HG03439 (cell line): ENCODE results near the gene SPRR2A.
"Not testable (repeated sequence)": the region's sequence is repeated elsewhere in the genome, so short reads cannot be mapped to it uniquely, and the experiment has no call there.

ENCODE experiments used
- ATAC-seq: cut with Tn5 transposase; IDR thresholded peaks from one replicate; pipeline ENCODE4 v1.9.1; 2021; ENCODE audit warnings: mild to moderate bottlenecking, moderate library complexity; ENCODE audit not compliant: unreplicated experiment

Gene SPRR2A

DNA sequence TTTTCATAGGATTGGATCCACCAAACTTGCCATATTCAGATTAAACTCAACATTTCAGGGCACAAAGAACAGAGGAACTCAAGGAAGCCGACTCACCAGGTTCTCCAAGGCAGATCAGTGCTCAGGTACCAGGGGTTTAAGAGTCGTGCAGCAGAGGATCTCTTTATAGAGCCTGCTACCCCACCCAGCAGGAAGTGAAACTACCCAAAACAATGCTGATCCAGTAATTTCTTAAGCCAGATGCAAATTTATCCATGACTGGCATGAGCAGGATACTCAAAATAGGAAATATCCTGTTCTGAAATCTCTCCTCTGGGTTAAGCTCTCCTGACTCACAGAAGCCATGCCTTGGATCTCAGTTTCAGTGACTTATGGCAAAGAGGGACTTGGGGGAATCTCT, at the start of gene SPRR2A:
Gene SPRR2A (minus strand): TSS at position 138 of the 400 bp plus-strand sequence. CDS start 777 bp downstream, outside the sequence.
- ATAC-seq: no peak

DNA sequence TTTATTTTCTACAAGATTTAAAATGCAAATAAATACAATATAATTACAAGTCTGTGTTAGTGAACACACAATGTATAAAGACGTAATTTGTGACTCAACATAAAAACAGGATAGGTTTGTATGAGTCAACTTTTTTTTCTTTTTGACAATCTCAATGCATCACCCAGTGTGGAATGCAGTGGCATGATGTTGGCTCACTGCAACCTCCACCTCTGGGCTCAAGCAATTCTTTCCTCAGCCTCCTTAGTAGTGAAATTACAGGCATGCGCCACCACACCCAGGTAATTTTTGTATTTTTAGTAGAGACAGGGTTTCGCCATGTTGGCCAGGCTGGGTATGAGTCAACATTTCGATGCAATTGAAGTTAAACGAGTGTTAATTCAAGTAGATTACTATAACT, 42.9 kb upstream of the SPRR2A start:
- ATAC-seq: no peak

DNA sequence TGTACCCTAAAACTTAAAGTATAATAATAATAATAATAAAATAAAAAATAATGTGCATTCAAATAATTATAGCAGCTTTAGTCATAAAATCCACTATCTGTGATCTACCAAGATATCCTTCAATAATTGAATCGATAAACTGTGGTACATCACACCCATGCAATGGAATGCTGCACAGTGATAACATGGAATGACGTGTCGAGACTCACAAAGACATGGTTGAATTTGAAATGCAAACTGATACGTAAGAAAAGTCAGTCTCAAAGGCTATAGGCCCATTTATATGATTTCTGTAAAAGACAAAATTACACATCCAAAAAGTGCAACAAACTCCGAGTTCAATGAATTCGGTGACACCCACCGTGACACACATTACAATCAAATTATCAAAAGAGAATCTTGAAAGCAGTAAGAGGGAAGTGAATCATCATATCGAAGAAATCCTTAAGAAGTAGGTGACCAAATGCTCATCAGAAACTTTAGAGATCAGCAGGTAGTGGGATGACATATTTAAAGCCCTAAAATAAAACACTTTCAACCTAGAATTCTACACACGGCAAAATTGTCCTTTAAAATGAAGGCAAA, 42.2 kb upstream of the SPRR2A start:
- no peak for ATAC-seq

DNA sequence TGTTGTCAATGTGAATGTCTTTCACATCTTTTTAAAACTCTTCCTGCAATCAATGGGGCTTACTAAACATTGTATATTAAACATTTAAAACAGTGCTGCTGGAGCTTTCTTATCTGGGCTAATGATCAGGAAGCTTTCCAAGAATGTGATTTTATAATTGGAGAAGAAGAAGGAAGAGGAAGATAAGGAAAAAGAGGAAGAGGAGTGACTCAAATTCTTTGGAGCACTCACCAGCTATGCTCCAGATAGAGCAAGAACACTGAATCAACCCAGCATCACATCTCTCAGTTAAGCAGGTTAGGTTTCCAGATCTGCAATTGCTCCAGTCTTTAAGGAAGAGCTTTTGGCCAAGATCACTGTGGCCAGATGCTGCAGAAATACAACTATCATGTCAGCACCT, 38.5 kb upstream of the SPRR2A start:
- no peak for ATAC-seq

DNA sequence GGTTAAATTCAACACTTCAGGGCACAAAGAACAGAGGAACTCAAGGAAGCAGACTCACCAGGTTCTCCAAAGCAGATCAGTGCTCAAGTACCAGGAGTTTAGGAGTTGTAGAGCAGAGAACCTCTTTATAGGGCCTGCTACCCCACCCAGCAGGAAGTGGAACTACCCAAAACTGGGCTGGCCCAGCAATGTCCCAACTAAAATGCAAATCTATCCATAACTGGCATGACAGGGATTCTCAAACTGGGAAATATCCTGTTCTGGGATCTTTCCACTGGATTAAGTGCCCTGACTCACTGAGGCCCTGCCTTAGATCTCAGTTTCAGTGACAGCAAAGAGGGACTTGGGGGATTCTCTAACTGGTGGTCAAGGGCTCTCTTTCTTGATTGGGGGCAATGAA, 37.1 kb upstream of the SPRR2A start, which contains the start of gene SPRR2E:
Gene SPRR2E (minus strand): TSS at position 101 of the 400 bp plus-strand sequence. CDS start 775 bp downstream, outside the sequence.
- no peak for ATAC-seq

DNA sequence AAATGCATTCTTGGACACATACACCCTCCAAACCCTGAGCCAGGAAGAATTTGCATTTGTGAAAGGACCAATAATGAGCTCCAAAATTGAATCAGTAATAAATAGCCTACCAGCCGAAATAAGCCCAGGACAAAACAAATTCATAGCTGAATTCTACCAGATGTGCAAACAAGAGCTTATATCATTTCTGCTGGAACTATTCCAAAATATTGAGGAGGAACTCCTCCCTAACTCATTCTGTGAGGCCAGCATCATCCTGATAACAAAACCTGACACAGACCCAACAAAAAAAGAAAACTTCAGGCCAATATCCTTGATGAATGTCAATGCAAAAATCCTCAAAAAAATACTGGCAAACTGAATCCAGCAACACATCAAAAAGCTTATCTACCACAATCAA, 30.3 kb upstream of the SPRR2A start:
- ATAC-seq: no peak

DNA sequence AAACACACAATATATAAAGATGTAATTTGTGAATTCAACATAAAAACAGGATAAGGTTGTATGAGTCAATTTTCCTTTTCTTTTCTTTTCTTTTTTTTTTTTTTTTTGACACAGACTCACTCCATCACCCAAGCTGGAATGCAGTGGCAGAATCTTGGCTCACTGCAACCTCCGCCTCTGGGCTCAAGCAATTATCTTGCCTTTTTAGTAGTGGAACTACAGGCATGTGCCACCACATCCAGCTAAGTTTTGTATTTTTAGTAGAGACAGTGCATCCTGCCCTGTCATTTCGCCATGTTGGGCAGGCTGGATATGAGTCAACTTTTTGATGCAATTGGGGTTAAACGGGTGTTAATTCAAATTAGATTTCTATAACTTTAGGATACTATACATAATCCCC, 24.4 kb upstream of the SPRR2A start:
- no peak for ATAC-seq

DNA sequence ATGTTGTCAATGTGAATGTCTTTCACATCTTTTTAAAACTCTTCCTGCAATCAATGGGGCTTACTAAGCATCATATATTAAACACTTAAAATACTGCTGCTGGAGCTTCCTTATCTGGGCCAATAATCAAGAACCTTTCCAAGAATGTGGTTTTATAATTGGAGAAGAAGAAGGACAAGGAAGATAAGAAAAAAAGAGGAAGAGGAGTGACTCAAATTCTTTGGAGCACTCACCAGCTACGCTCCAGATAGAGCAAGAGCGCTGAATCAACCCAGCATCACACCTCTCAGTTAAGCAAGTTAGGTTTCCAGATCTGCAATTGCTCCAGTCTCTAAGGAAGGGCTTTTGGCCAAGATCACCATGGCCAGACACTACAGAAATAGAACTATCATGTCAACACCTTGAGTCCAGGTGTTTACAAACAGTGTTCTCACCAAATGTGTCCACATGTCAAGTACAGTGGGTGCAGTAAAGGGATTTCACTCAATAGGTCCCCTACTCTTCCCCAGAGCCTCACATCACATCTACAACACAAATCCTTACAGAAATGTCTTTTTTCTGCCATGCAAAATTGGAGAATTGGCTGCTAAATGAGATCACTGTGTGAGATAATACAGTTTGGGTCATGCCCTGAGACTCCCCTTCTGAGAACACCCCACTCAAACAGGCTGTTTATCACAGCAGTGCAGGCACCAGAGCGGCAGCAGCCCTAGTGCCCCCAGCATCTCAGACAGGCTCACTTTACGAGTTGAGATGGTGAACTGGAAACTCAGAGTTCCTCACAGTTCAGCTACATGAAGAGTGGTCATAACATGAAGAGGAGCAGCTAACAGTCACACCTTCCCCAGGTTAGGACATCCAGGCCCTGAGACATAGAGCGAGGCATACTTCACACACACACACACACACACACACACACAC, 15.8 kb upstream of the SPRR2A start:
- ATAC-seq: no peak

DNA sequence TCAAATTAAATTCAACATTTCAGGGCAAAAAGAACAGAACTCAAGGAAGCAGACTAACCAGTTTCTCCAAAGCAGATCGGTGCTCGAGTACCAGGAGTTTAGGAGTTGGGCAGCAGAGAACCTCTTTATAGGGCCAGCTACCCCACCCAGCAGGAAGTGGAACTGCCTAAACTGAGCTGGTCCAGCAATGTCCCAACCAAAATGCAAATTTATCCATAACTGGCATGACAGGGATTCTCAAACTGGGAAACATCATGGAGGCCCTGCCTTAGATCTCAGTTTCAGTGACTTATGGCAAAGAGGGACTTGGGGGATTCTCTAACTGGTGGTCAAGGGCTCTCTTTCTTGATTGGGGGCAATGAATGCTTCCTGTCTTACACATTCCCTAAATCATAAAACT, 14.2 kb upstream of the SPRR2A start, which contains the start of gene SPRR2B:
Gene SPRR2B (minus strand): TSS at position 101 of the 400 bp plus-strand sequence. CDS start 772 bp downstream, outside the sequence.
- ATAC-seq: no peak

DNA sequence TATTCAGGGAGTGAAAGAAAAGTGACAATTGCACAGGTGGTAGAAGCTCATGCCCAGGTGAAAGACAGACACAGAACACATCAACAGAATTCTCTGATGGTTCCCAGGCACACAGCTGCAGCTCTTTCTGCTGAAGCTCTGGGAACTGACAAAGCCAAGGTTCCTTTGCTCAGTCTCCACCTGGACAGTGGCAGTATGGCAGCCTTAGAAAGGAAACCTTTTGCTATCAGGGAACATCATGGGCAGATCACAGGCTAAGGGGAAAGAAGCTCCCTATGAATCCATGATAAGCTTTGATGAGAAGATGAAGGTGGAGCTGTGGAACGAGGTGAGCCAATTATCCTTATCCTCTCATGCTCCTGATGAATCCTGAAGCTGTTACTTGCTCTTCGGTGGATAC, 12.9 kb upstream of the SPRR2A start:
- no peak for ATAC-seq

DNA sequence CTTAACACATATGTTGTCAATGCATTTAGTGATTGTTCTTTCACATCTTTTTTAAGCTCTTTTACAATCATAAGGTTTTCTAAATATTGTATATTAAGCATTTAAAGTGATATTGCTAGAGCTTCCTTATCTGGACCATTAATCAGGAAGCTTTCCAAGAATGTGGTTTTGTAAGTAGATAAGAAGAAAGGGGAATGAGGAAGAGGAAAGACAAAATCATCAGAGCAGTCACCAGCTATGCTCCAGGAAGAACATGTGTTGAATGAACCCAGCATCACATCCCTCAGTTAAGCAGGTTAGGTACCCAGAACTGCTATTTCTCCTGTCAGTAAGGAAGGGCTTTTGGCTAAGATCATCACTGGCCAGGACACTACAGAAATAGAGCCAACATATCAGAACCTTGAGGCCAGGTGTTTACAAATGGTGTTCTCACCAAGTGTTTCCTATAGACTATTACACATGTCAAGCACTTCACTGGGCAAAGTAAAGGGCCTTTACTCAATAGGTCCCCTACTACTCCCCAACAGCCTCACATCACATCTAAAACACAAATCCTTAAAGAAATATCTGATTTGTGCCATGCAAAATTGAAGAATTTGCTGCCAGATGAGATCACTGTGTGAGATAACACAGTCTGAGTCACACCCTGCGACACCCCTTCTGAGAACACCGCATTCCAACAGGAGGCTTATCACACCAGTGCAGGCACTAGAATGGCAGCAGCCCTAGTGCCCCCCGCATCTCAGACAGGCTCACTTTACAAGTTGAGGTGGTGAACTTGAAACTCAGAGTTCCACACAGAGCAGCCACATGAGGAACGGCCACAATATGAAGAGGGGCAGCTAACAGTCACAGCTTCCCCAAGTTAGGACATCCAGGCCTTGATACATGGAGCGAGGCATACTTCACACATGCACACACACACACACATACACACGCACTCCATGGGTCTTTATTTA, 1.8 kb upstream of the SPRR2A start:
- ATAC-seq: no peak

DNA sequence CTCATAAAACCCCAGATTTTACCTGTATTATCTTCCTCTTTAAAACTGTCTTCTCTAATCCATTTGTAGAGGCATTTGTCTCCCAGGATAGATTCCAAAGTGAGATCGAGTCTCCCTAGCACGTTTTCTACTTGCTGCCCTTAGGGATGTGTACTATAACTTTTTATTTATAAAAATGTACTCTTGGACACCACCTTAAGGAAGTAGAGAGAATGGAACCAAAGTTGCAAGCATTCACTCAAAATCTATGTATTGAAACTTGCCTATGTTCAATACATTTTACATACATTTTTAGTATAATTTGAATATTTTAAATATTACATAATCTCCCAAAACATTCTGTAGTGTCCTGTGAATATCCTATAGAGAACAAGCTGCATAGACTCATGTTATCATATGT, 842 bp upstream of the SPRR2A start:
- ATAC-seq: no peak

DNA sequence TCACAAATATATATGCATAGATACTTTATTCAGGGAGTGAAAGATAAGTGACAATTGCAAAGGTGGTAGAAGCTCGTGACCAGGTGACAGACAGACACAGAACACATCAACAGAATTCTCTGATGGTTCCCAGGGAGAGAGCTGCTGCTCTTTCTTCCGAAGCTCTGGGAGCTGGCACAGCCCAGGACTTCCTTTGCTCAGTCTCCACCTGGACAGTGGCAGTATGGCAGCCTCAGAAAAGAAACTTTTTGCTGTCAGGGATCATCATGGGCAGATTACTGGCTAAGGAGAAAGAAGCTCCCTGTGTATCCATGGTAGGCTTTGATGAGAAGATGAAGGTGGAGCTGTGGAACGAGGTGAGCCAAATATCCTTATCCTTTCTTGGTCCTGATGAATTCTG, 1.2 kb downstream of the SPRR2A start:
- not testable (repeated sequence) for ATAC-seq

DNA sequence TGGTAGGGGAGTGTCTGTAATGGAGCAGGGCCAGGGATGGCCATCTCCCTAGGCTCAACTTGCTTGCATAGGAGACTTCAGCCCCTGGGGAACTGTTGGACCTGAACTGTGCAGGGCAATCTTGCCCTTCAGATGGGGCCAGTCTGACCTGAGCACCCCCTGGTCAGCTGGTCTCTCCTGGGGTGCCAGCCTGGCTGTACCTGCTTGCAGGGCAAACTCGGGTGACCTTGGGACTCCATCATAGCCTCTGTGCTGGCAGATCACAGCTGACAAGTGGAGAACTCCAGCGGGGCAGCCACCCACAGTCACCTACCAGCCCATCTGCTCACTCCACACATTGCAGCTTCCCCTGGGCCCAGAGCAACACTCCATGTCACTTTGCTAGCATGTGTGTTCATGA, 8.1 kb downstream of the SPRR2A start:
- no peak for ATAC-seq

DNA sequence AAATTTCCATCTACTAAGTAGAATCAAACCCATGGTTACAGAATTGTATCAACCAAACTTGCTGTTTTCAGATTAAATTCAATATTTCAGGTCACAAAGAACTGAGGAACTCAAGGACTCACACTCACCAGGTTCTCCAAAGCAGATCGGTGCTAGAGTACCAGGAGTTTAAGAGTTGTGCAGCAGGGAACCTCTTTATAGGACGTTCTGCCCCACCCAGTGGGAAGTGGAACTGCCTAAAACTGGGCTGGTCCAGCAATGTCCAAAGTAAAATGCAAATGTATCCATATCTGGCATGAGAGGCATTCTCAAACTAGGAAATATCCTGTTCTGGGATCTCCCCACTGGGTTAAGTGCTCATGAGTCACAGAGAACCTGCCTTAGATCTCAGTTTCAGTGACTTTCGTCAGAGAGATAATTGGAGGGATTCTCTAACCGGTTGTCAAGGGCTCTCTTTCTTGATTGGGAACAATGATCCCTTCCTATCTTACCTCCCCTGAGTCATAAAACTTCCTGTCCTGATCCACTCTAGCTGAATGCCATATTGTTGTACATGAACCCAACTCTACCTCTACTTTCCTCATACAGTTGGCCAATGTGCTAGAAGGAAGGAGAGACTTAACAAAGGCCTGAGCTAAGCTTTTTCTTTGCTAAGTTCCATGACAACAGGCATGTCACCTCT, 16.2 kb downstream of the SPRR2A start, which contains the start of gene SPRR2D:
Gene SPRR2D (minus strand): TSS at position 171 of the 682 bp plus-strand sequence. CDS start 774 bp downstream, outside the sequence.
- no peak for ATAC-seq

DNA sequence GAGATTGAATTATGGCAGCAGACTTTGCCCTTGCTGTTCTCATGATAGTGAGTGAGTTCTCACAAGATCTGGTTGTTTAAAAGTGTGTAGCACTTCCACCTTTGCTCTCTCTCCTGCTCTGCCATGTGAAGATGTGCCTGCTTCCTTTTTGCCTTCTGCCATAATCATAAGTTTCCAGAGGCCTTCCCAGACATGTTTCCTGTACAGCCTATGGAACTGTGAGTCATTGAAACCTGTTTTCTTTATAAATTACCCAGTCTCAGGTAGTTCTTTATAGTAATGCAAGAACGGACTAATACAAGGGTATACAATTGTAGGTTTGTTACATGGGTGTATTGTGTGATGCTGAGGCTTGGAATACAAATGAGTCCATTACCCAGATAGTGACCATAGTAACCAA, 22.1 kb downstream of the SPRR2A start:
- no peak for ATAC-seq

DNA sequence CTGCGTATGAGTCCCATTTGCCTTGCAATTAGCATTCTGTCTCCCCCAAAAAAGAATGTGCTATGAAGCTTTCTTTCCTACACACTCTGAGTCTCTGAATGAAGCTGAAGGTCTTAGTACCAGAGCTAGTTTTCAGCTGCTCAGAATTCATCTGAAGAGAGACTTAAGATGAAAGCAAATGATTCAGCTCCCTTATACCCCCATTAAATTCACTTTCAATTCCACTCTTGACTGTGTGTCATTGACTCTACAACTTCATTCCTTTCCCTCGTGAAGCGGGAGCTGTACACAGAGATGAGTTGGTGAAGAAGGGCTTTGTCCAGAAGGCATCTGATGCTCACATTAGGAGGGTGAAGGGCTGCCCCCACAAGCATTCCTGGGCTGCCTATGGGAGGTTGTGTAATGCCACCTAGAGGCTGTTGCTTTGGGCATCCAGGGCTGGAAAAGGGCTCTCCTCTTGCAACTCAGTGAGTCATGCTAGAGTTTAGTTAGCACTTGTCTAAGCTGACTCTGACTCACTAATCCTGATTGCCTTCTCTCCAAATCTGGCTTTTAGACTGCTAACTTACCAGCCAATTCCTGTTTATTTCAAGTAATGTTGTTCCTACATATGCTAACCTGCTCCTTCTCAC, 24.5 kb downstream of the SPRR2A start:
- ATAC-seq: no peak

DNA sequence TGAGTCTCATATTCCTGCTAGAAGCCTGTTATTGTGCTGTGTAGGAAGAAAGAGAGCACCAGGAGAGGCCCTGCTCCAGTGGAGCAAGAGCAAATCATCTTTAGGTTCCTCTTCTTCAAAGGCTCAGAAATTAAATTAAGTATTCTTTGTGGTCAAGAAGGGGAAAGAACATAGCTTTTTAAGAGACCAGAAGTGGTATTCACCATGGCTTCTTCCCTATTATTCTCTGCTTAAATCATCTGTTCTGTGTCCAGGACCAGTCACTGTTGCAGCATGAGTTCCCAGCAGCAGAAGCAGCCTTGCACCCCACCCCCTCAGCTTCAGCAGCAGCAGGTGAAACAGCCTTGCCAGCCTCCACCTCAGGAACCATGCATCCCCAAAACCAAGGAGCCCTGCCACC, 25.2 kb downstream of the SPRR2A start:
- ATAC-seq: no peak

DNA sequence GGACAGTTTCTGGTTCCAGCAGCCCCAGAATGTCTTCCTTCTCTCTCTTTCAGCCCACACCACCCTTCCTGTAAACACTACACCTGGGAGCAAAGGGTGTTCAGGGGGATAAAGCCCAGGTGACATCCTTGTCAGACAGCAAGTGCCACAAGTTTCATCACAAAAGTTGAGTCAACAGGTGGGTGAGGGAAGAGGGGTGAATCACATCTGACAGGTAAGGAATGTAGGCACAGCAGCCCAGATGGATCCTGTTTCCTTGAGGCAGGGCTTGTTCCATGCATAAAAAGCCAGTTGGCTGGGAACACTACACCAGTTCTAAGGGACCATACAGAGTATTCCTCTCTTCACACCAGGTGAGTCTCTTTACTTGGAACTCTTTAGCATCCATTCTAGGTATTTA, 26.4 kb downstream of the SPRR2A start, which contains the start of gene SPRR1B:
Gene SPRR1B (plus strand): TSS at position 309 of the 400 bp plus-strand sequence. CDS start 1,143 bp downstream, outside the sequence.
- ATAC-seq: no peak

DNA sequence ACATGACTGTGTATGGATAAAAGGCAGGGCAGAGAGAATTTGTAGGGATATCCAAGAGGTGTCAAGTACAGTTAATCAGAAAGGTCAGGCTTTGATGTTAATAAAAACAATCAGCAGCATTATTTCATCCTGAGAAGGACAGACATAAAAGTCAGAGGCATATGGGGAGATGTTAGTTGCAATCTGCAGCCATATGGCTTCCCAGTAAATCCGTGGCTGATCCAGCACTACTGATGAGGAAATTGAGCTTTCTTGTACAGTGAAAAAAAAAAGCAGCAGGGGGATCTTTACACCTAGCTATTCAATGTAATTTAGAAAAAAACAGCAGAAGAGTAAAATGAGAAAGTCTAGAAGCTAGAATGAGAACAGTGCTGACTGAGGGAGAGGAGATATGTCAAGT, 28.5 kb downstream of the SPRR2A start:
- ATAC-seq: no peak
